Nephron (organoid): ENCODE measurements around the gene WWOX.

Experiments
- H3K27ac Mint-ChIP-seq, 3 experiments: 2 replicates each; pipeline ENCODE4 v1.8.0; 2020; ENCODE audit warnings: mixed read lengths in 3 of 3, mild to moderate bottlenecking in 2 of 3, moderate library complexity in 1 of 3
- H3K27me3 Mint-ChIP-seq: 2 replicates; pipeline ENCODE4 v1.8.0; 2021; ENCODE audit warnings: low read depth, mild to moderate bottlenecking, moderate library complexity, mixed read lengths
- H3K36me3 Mint-ChIP-seq: 2 replicates; pipeline ENCODE4 v1.8.0; 2020; ENCODE audit warnings: low read depth, mixed read lengths
- H3K4me1 Mint-ChIP-seq: 2 replicates; pipeline ENCODE4 v1.8.0; 2020; ENCODE audit warnings: mixed read lengths
- H3K4me3 Mint-ChIP-seq, 3 experiments: 2 replicates each; pipeline ENCODE4 v1.8.0; 2020; ENCODE audit warnings: mild to moderate bottlenecking in 3 of 3, mixed read lengths in 3 of 3, moderate library complexity in 2 of 3
- H3K9me3 Mint-ChIP-seq: 2 replicates; pipeline ENCODE4 v1.8.0; 2020; ENCODE audit warnings: mixed read lengths
- CTCF ChIP-seq, 3 experiments: fragments of 200-600 bp; sonication (generic); IDR thresholded peaks; one replicate each; pipeline ENCODE4 v1.5.0; 2021; ENCODE audit warnings: antibody characterized with exemption in 3 of 3; ENCODE audit not compliant: unreplicated experiment in 3 of 3

Gene WWOX

GRCh38 chr16:79012671-79013434 lies 913.4 kb downstream of the WWOX start:
- TF ChIP-seq CTCF (IDR thresholded peaks at IDR 0.05; ENCODE audit: unreplicated experiment in 3 of 3) = no peak
- Mint-ChIP-seq H3K27ac (no peak overlapping the region), H3K36me3 (no peaks in the 10 kb centered on the region), H3K4me1 (no peaks in the 10 kb centered on the region), H3K27me3 (peaks cover 17% of the 10 kb centered on the region), H3K9me3 (no peaks in the 10 kb centered on the region), H3K4me3 (no peak overlapping the region)

- Mint-ChIP-seq H3K27ac (no peak overlapping the region), H3K9me3 (no peaks in the 10 kb centered on the region), H3K4me3 (no peak overlapping the region), H3K27me3 (peaks cover 17% of the 10 kb centered on the region), H3K4me1 (no peaks in the 10 kb centered on the region), H3K36me3 (no peaks in the 10 kb centered on the region)
- TF ChIP-seq CTCF (IDR thresholded peaks at IDR 0.05; ENCODE audit: unreplicated experiment in 3 of 3) = no peak
Observed at GRCh38 chr16:79013930-79014660, 914.6 kb downstream of the WWOX start.

GRCh38 chr16:79018650-79019429 lies 919.4 kb downstream of the WWOX start:
- Mint-ChIP-seq H3K4me1 (no peaks in the 10 kb centered on the region), H3K9me3 (no peaks in the 10 kb centered on the region), H3K36me3 (no peaks in the 10 kb centered on the region), H3K4me3 (no peak overlapping the region), H3K27ac (no peak overlapping the region), H3K27me3 (peaks cover 7% of the 10 kb centered on the region)
- TF ChIP-seq CTCF (IDR thresholded peaks at IDR 0.05; ENCODE audit: unreplicated experiment in 3 of 3) = no peak

- no peaks in the 10 kb centered on the region for H3K9me3 Mint-ChIP-seq
- no peak for TF ChIP-seq CTCF (IDR thresholded peaks at IDR 0.05; ENCODE audit: unreplicated experiment in 3 of 3)
- no peak overlapping the region for H3K4me3 Mint-ChIP-seq
- H3K27ac Mint-ChIP-seq = no peak overlapping the region
- H3K4me1 Mint-ChIP-seq = no peaks in the 10 kb centered on the region
- no peaks in the 10 kb centered on the region for H3K36me3 Mint-ChIP-seq
- peaks cover under 1% of the 10 kb centered on the region for H3K27me3 Mint-ChIP-seq
Observed at GRCh38 chr16:79019431-79019830, 920.0 kb downstream of the WWOX start.

GRCh38 chr16:79021991-79022630 lies 922.7 kb downstream of the WWOX start:
- no peaks in the 10 kb centered on the region for H3K27me3 Mint-ChIP-seq
- no peak for TF ChIP-seq CTCF (IDR thresholded peaks at IDR 0.05; ENCODE audit: unreplicated experiment in 3 of 3)
- H3K27ac Mint-ChIP-seq = no peak overlapping the region
- H3K36me3 Mint-ChIP-seq = no peaks in the 10 kb centered on the region
- no peak overlapping the region for H3K4me3 Mint-ChIP-seq
- H3K9me3 Mint-ChIP-seq = no peaks in the 10 kb centered on the region
- H3K4me1 Mint-ChIP-seq = no peaks in the 10 kb centered on the region
